GM12875 (cell line): ENCODE data around the gene TOR4A.
"Not testable (repeated sequence)": the region's sequence is repeated elsewhere in the genome, so short reads cannot be mapped to it uniquely, and the experiment has no call there.

Experiments used
- H3K4me3 ChIP-seq: one replicate; pipeline ENCODE4 v1.5.1; 2011; ENCODE audit warnings: low read depth, low read length, control low read depth
- CTCF ChIP-seq: IDR thresholded peaks from 2 replicates; pipeline ENCODE4 v1.5.1; 2011; ENCODE audit warnings: low read depth, mild to moderate bottlenecking, control low read depth, inconsistent platforms, low read length, moderate library complexity, borderline replicate concordance; ENCODE audit not compliant: insufficient read depth

TOR4A gene

GRCh38 chr9:137323531-137324331 lies 46.2 kb downstream of the TOR4A start:
- no peak for TF ChIP-seq CTCF
- no peak overlapping the region for H3K4me3 ChIP-seq

DNA sequence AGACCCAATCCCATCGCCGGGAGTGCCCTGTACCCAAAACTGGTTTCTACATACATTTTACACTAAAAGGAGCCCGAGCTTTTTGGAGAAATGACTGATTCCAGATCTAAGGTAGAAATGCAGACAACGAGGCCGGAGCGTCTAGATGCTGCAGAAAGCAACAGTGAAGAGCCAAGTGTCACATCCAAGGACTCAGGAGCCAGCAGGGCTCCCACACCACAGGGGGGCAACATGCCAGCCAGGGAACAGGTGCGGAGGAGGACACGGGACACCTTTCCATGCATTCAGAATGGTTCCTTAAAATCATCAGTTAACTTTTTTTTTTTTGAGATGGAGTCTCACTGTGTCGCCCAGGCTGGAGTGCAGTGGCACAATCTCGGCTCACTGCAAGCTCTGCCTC lies 47.6 kb downstream of the TOR4A start:
- no peak overlapping the region for H3K4me3 ChIP-seq
- TF ChIP-seq CTCF, result no peak

DNA sequence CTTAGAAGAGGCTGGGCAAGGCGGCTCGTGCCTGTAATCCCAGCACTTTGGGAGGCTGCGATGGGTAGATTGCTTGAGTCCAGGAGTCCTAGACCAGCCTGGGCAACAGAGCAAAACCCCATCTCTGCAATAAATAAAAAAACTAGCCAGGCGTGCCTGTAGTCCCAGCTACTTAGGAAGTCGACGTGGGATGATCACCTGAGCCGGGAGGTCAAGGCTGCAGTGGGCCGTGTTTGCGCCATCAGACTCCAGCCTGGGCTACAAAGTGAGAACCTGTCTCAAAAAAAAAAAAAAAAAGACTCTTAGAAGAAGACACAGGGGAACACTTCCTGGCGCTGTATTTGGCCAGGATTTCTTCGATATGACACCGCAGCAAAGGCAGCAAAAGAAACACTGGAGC lies 48.3 kb downstream of the TOR4A start:
- TF ChIP-seq CTCF, result no peak
- no peak overlapping the region for H3K4me3 ChIP-seq

DNA sequence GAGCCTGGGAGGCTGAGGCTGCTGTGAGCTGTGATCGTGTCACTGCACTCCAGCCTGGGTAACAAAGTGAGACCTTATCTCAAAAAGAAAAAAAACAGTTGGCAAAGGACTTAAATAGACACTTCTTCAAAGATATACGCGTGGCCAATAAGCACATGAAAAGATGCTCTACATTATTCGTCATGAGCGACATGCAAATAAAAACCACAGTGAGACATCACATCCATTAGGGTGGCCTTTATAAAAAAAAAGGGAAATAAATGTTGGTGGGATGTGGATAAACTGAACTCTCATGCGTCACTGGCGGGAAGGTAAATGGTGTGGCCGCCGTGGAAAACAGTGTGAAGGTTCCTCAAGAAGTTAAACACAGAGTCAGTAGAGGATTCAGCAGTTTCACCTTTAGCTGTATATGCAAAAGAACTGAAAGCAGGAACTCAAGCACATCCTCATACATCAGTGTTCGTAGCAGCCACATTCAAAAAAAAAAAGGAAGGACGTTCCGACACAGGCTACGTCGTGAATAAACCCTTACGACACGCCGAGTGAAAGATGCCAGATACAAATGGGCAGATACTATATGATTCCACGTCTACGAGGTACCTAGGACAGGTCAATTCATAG lies 49.0 kb downstream of the TOR4A start:
- H3K4me3 ChIP-seq, result no peak overlapping the region
- no peak for TF ChIP-seq CTCF

GRCh38 chr9:137327641-137328550 lies 50.4 kb downstream of the TOR4A start:
- H3K4me3 ChIP-seq, result not testable (repeated sequence)

GRCh38 chr9:137329590-137329989 lies 52.1 kb downstream of the TOR4A start:
- H3K4me3 ChIP-seq, result not testable (repeated sequence)

DNA sequence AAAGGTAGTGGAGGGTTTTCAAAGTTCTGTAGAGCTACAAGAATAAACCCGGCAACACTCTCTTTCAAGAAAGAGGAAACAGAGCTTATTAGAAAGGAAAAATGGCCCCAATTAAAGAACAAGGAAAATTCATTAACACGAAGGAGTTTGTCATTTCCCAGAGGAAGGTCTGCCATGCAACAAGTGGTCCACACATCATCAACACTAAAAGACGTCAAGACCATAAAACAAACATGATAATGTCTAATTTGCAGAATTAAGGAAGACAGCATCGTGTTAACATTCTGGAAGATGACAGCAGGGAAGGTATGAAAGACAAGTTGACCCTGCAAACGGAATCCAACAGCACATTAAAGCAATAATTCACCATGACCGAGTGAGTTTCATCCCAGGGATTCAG lies 53.2 kb downstream of the TOR4A start:
- no peak for TF ChIP-seq CTCF
- no peak overlapping the region for H3K4me3 ChIP-seq
